ENCODE data around the gene IGFN1.

IGFN1 gene

GRCh38 chr1:201264072-201264471, 73.4 kb downstream of the IGFN1 start:
- no peak for TF ChIP-seq CTCF (conservative IDR thresholded peaks at IDR 0.05; ENCODE audit: low read depth, low read length)
- DNase-seq (ENCODE audit: low read depth): no peak
- no peak overlapping the region for H3K4me3 ChIP-seq (ENCODE audit: low read depth, low read length)

GRCh38 chr1:201264554-201264953, 73.9 kb downstream of the IGFN1 start:
- no peak for DNase-seq (ENCODE audit: low read depth)
- no peak overlapping the region for H3K4me3 ChIP-seq (ENCODE audit: low read depth, low read length)
- no peak for TF ChIP-seq CTCF (conservative IDR thresholded peaks at IDR 0.05; ENCODE audit: low read depth, low read length)

- H3K4me3 ChIP-seq (ENCODE audit: low read depth, low read length): no peak overlapping the region
- no peak for TF ChIP-seq CTCF (conservative IDR thresholded peaks at IDR 0.05; ENCODE audit: low read depth, low read length)
- peak; percentile 8 for DNase-seq (ENCODE audit: low read depth)
These were observed 75.1 kb downstream of the IGFN1 start for GRCh38 chr1:201265756-201266155.

- no peak for DNase-seq (ENCODE audit: low read depth)
- TF ChIP-seq CTCF (conservative IDR thresholded peaks at IDR 0.05; ENCODE audit: low read depth, low read length): no peak
- no peak overlapping the region for H3K4me3 ChIP-seq (ENCODE audit: low read depth, low read length)
These were observed 75.7 kb downstream of the IGFN1 start for GRCh38 chr1:201266276-201266675.

- no peak overlapping the region for H3K4me3 ChIP-seq (ENCODE audit: low read depth, low read length)
- no peak for TF ChIP-seq CTCF (conservative IDR thresholded peaks at IDR 0.05; ENCODE audit: low read depth, low read length)
- DNase-seq (ENCODE audit: low read depth): peak; percentile 83
These were observed 76.2 kb downstream of the IGFN1 start for GRCh38 chr1:201266774-201267173.

- peak; percentile 14 for DNase-seq (ENCODE audit: low read depth)
- TF ChIP-seq CTCF (conservative IDR thresholded peaks at IDR 0.05; ENCODE audit: low read depth, low read length): no peak
- H3K4me3 ChIP-seq (ENCODE audit: low read depth, low read length): no peak overlapping the region
These were observed 77.0 kb downstream of the IGFN1 start for GRCh38 chr1:201267481-201268229.

GRCh38 chr1:201268604-201269151, 78.1 kb downstream of the IGFN1 start:
- H3K4me3 ChIP-seq (ENCODE audit: low read depth, low read length): no peak overlapping the region
- no peak for TF ChIP-seq CTCF (conservative IDR thresholded peaks at IDR 0.05; ENCODE audit: low read depth, low read length)
- DNase-seq (ENCODE audit: low read depth): peak; percentile 51

Data from choroid plexus epithelial cell (primary cell).